Testis (tissue), 3 donors: ENCODE results near the gene CHD2. TPM values are rescaled to one million over a fixed set of nuclear protein-coding genes. Genes with fewer than 3 reads are reported as not detected.

Source experiments
- DNase-seq: peaks from one replicate; pipeline ENCODE4 v3.0.0-alpha.2; 2019
- H3K27ac ChIP-seq, 2 donors: fragments of 200-600 bp; sonication (generic); one replicate each; pipeline ENCODE4 v1.5.1; 2019
- H3K27me3 ChIP-seq: fragments of 200-600 bp; sonication (generic); one replicate; pipeline ENCODE4 v1.5.1; 2019
- H3K36me3 ChIP-seq: fragments of 200-600 bp; sonication (generic); one replicate; pipeline ENCODE4 v1.5.1; 2017; ENCODE audit warnings: low read depth; ENCODE audit errors: missing control alignments
- H3K4me1 ChIP-seq: fragments of 200-600 bp; sonication (generic); one replicate; pipeline ENCODE4 v1.5.1; 2019
- H3K4me3 ChIP-seq, 2 donors: fragments of 200-600 bp; sonication (generic); one replicate each; pipeline ENCODE4 v1.5.1; 2017 to 2019
- H3K9me3 ChIP-seq: fragments of 200-600 bp; sonication (generic); one replicate; pipeline ENCODE4 v1.5.1; 2017
- POLR2A ChIP-seq: fragments of 450-650 bp; IDR thresholded peaks from one replicate; pipeline ENCODE4 v1.6.1; 2017; ENCODE audit warnings: antibody characterized with exemption, mild to moderate bottlenecking, moderate library complexity
- WGBS, 2 donors: methylation state at CpG; one replicate each; pipeline ENCODE4 v1.1.5; 2018; 5-methylcytosine and 5-hydroxymethylcytosine counted together
- intact Hi-C: fragments of 100-400 bp; cut with DNase I; formaldehyde crosslinking; loops from one replicate; pipeline ENCODE4 v1.15.1; 2023; ENCODE audit warnings: low total_unique reads
- polyA plus RNA-seq: library from polyadenylated mRNA; stranded (reverse); fragments of 350-450 nt; fragmentation: Illumina TruSeq; extraction: RNeasy Lipid Tissue Mini Kit (QIAGEN cat#74804); gene quantifications from one replicate; pipeline ENCODE4 v1.2.3, GENCODE V29; 2014; ENCODE audit warnings: low read depth, low replicate concordance; ENCODE audit not compliant: insufficient read depth
- total RNA-seq, 2 donors: library from RNA; depleted of rRNA; stranded (reverse); fragments of >200 nt; gene quantifications; one replicate each; pipeline ENCODE4 v1.2.3, GENCODE V29; 2016
- TF ChIP-seq, protein P1 (sequence below), 3 experiments: fragments of 450-650 bp in 2 of 3; fragments of 200-600 bp in 1 of 3; sonication (generic) in 1 of 3; IDR thresholded peaks; one replicate each; pipeline ENCODE4 v1.5.1; 2016 to 2019; ENCODE audit warnings: antibody characterized with exemption in 3 of 3, mild to moderate bottlenecking in 2 of 3, moderate library complexity in 1 of 3

Gene CHD2
- total and polyA plus RNA-seq, 3 donors from 2014 or later = 64.5 to 129 (median 113) TPM

DNA sequence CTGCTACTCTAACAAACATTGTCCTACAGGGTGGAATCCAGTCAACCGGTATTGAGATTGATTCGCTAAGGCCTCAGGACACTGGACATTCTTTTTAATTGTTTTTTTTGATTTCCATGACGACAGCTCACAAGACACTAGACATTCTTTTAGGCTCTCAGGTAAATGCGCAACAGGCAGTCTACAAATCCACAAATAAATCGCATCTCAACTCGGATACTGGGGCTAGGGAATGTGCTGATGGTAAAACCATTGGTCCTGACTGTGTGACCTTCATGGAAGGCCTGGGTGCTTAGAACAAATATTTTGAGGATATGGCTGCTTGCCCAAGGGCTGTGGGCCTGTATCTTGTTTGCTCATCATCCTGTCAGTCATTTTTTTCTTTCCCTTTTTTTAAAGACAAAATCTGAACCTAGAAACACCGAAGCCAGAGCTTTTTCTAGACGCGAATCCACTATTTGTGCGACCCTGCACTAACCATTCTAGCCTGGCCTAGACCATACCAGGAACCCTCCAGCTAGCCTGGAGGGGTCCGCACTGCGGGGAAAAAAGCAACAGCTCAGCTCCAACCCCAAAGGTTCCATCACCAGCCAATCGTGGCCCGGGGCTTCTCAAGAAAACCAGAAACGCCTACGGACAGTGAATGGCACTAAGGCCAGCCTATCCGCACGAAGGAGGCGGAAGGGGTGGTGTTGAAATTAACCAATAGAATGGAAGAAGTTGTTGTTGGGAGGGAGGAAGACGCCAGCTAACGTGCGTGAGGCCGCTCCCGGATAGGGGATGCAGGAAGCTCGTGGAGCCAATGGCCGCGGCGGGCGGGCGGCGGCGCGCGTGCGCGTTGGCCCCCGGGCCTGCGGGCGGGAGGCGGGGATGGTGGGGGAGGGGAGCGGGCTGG lies 18.1 kb upstream of the CHD2 start:
- no peaks in the 10 kb centered on the region for H3K36me3 ChIP-seq
- WGBS, 2 donors = 3 to 6% methylated on average over 36 to 40 of the region's 41 CpGs

GRCh38 chr15:92882697-92883162 lies 17.4 kb upstream of the CHD2 start:
- H3K4me3 ChIP-seq = peak overlapping the region; percentile 92 to 98
- DNase-seq = no peak
- TF ChIP-seq, protein P1, sequence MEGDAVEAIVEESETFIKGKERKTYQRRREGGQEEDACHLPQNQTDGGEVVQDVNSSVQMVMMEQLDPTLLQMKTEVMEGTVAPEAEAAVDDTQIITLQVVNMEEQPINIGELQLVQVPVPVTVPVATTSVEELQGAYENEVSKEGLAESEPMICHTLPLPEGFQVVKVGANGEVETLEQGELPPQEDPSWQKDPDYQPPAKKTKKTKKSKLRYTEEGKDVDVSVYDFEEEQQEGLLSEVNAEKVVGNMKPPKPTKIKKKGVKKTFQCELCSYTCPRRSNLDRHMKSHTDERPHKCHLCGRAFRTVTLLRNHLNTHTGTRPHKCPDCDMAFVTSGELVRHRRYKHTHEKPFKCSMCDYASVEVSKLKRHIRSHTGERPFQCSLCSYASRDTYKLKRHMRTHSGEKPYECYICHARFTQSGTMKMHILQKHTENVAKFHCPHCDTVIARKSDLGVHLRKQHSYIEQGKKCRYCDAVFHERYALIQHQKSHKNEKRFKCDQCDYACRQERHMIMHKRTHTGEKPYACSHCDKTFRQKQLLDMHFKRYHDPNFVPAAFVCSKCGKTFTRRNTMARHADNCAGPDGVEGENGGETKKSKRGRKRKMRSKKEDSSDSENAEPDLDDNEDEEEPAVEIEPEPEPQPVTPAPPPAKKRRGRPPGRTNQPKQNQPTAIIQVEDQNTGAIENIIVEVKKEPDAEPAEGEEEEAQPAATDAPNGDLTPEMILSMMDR (IDR thresholded peaks at IDR 0.05) = no peak
- TF ChIP-seq POLR2A = peak; percentile 43
- intact Hi-C loops = loop anchor here (2.0 kb wide), 1 partner anchor 74 kb away; no protein-coding TSS in a partner anchor
- H3K36me3 ChIP-seq = no peaks in the 10 kb centered on the region
- no peaks in the 10 kb centered on the region for H3K9me3 ChIP-seq
- no peaks in the 10 kb centered on the region for H3K27me3 ChIP-seq
- H3K4me1 ChIP-seq = peaks cover 55% of the 10 kb centered on the region
- peak overlapping the region; percentile 100 for H3K27ac ChIP-seq
- WGBS, 2 donors = 1% methylated on average over 37 of the region's 67 CpGs; no CpG with 5 or more reads in 1 of the 2 donors

More for the DNA sequence above, 18.1 kb upstream of the CHD2 start:
- intact Hi-C loops = loop anchor here (2.0 kb wide), 1 partner anchor 73 kb away; no protein-coding TSS in a partner anchor
- Histone ChIP-seq H3K4me3 (peak overlapping the region; percentile 92 to 98), H3K27ac (peak overlapping the region; percentile 100), H3K27me3 (no peaks in the 10 kb centered on the region), H3K4me1 (peaks cover 56% of the 10 kb centered on the region), H3K9me3 (no peaks in the 10 kb centered on the region)
- DNase-seq = peak; percentile 99
- TF ChIP-seq, protein P1 (IDR thresholded peaks at IDR 0.05) = peak in 2 of 3 experiments; percentile 0 to 12
- peak; percentile 95 for TF ChIP-seq POLR2A

DNA sequence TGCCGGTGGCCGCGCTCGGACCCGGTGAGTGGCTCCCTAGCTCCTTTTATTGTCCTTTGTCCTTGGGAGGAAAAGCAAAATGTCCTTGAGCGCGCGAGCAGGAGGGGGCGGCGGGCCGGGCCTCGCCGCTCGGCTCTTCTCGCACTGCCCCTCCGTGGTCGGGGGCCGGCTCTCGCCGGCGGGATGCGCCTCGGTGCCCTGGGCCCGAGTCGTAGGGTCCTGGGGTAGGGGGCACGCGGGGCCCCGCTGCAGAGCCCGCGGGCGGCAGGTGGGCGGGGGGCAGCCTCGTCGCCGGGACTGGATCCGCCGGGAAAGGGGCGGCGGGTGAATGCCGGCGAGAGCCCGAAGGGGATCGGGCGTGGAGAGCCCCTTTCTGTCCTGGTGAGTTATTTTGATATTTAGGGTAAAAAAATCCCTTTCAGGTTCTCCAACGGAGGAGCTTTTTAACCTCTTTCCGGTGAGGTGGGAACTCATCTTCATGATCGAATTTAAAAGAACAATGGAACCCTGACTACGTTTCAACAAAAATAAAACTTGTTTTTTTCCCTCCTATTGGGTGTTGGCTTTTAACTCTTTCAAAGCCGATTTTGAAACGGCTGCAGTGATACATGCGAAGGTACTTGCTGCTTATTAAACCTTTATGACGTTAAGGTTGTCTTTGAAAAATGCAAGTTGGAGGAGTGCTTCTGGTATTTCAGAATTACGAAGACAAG lies 16.8 kb upstream of the CHD2 start:
- intact Hi-C loops = loop anchor here (2.0 kb wide), 1 partner anchor 75 kb away; no protein-coding TSS in a partner anchor
- H3K9me3 ChIP-seq = no peaks in the 10 kb centered on the region
- H3K36me3 ChIP-seq = no peaks in the 10 kb centered on the region
- peak overlapping the region; percentile 92 to 98 for H3K4me3 ChIP-seq
- H3K27ac ChIP-seq = peak overlapping the region; percentile 100
- WGBS, 2 donors = 0 to 1% methylated on average over 18 to 49 of the region's 53 CpGs
- no peak for TF ChIP-seq POLR2A
- TF ChIP-seq, protein P1 (IDR thresholded peaks at IDR 0.05) = no peak
- no peak for DNase-seq
- H3K27me3 ChIP-seq = no peaks in the 10 kb centered on the region
- peaks cover 53% of the 10 kb centered on the region for H3K4me1 ChIP-seq

GRCh38 chr15:92883876-92884435 lies 16.2 kb upstream of the CHD2 start:
- Histone ChIP-seq H3K27me3 (no peaks in the 10 kb centered on the region), H3K4me3 (peak overlapping the region; percentile 92 to 98), H3K4me1 (peaks cover 47% of the 10 kb centered on the region), H3K9me3 (no peaks in the 10 kb centered on the region), H3K36me3 (no peaks in the 10 kb centered on the region), H3K27ac (peak overlapping the region; percentile 100)
- intact Hi-C loops = loop anchor here (2.0 kb wide), 1 partner anchor 75 kb away; no protein-coding TSS in a partner anchor
- TF ChIP-seq, protein P1 (IDR thresholded peaks at IDR 0.05) = no peak
- no peak for TF ChIP-seq POLR2A
- 0 to 1% methylated on average over 12 of the region's 12 CpGs for WGBS, 2 donors
- no peak for DNase-seq
